ENCODE results near the gene GPR84. TPM values are rescaled to one million over a fixed set of nuclear protein-coding genes. Genes with fewer than 3 reads are reported as not detected.

The GPR84 gene
- total and polyA plus RNA-seq, 2 donors (not counting 3 experiments of a cell fraction or from before 2014, with no cell fraction given) = not detected

GRCh38 chr12:54377007-54377406 is 12.7 kb upstream of the GPR84 start:
- ChIA-PET POLR2A (interaction anchor here (0.5 kb wide), 1 partner anchor 153 kb away, joined by 6 read pairs; no protein-coding TSS in a partner anchor), CTCF (no interaction called here)
- Histone ChIP-seq H3K27ac (ENCODE audit: insufficient read depth, low read depth, low read length) (no peak overlapping the region), H3K4me1 (ENCODE audit: control insufficient read depth, extremely low read depth, insufficient read depth, low read length) (peaks cover 9% of the 10 kb centered on the region), H3K36me3 (ENCODE audit: control insufficient read depth in 2 of 2, extremely low read depth in 1 of 2, insufficient read depth in 2 of 2, low read length in 2 of 2) (no peaks in the 10 kb centered on the region), H2AFZ (ENCODE audit: low read depth, low read length) (no peak overlapping the region), H4K20me1 (replicated peaks; ENCODE audit: control insufficient read depth, extremely low read depth, insufficient read depth, low read length) (no peaks in the 10 kb centered on the region), H3K9me1 (replicated peaks; ENCODE audit: control insufficient read depth, extremely low read depth, insufficient read depth, low read length) (no peaks in the 10 kb centered on the region), H3K9me3 (replicated peaks; ENCODE audit: control insufficient read depth, insufficient read depth, low read length) (no peaks in the 10 kb centered on the region), H3K27me3 (ENCODE audit: control insufficient read depth in 2 of 2, insufficient read depth in 2 of 2, low read length in 2 of 2) (no peaks in the 10 kb centered on the region), H3K9ac (replicated peaks; ENCODE audit: extremely low read depth, insufficient read depth, low read length) (no peak overlapping the region), H3K4me3 (replicated peaks in 1 of 3; ENCODE audit: insufficient read depth in 1 of 3, low read depth in 1 of 3, low read length in 3 of 3) (no peak overlapping the region), H3K4me2 (ENCODE audit: insufficient read depth, low read length) (no peak overlapping the region), H3K79me2 (ENCODE audit: control insufficient read depth, insufficient read depth, low read length) (no peaks in the 10 kb centered on the region)
- TF ChIP-seq CTCF (IDR thresholded peaks at IDR 0.05; ENCODE audit: extremely low read depth in 1 of 2, insufficient read depth in 1 of 2, low read depth in 1 of 2, low read length in 2 of 2) = no peak
- TF ChIP-seq JUN (IDR thresholded peaks at IDR 0.05; ENCODE audit: borderline replicate concordance, insufficient read depth, insufficient read length, low read depth) = no peak
- no peak for TF ChIP-seq FOS (IDR thresholded peaks at IDR 0.05; ENCODE audit: borderline replicate concordance, insufficient read depth, low read length)
- TF ChIP-seq POLR2A (IDR thresholded peaks at IDR 0.05; ENCODE audit: low read depth, low read length) = no peak
- no peak for TF ChIP-seq MAX (IDR thresholded peaks at IDR 0.05; ENCODE audit: insufficient read depth, insufficient read length)
- dilution Hi-C loops (cut with MboI; ENCODE audit: extremely low pct_ligation_motif_present, low sequenced_read_pairs) = no loop called here
- intact Hi-C loops (cut with micrococcal nuclease) = no loop called here
- BruUV-seq (replicated peaks) = no TSS peak
- DNase-seq (ENCODE audit: low read depth, low spot score) (no peak), FAIRE-seq (no peak)

GRCh38 chr12:54376596-54376995 is 12.3 kb upstream of the GPR84 start:
- Histone ChIP-seq H3K27me3 (ENCODE audit: control insufficient read depth in 2 of 2, insufficient read depth in 2 of 2, low read length in 2 of 2) (no peaks in the 10 kb centered on the region), H3K27ac (ENCODE audit: insufficient read depth, low read depth, low read length) (no peak overlapping the region), H4K20me1 (replicated peaks; ENCODE audit: control insufficient read depth, extremely low read depth, insufficient read depth, low read length) (no peaks in the 10 kb centered on the region), H3K9ac (replicated peaks; ENCODE audit: extremely low read depth, insufficient read depth, low read length) (no peak overlapping the region), H3K4me2 (ENCODE audit: insufficient read depth, low read length) (no peak overlapping the region), H3K9me1 (replicated peaks; ENCODE audit: control insufficient read depth, extremely low read depth, insufficient read depth, low read length) (no peaks in the 10 kb centered on the region), H3K79me2 (ENCODE audit: control insufficient read depth, insufficient read depth, low read length) (no peaks in the 10 kb centered on the region), H3K4me3 (replicated peaks in 1 of 3; ENCODE audit: insufficient read depth in 1 of 3, low read depth in 1 of 3, low read length in 3 of 3) (no peak overlapping the region), H3K4me1 (ENCODE audit: control insufficient read depth, extremely low read depth, insufficient read depth, low read length) (peaks cover 13% of the 10 kb centered on the region), H2AFZ (ENCODE audit: low read depth, low read length) (no peak overlapping the region), H3K36me3 (ENCODE audit: control insufficient read depth in 2 of 2, extremely low read depth in 1 of 2, insufficient read depth in 2 of 2, low read length in 2 of 2) (no peaks in the 10 kb centered on the region), H3K9me3 (replicated peaks; ENCODE audit: control insufficient read depth, insufficient read depth, low read length) (no peaks in the 10 kb centered on the region)
- ChIA-PET POLR2A (interaction anchor here (0.5 kb wide), 1 partner anchor 152 kb away, joined by 6 read pairs; no protein-coding TSS in a partner anchor), CTCF (no interaction called here)
- dilution Hi-C loops (cut with MboI; ENCODE audit: extremely low pct_ligation_motif_present, low sequenced_read_pairs) (no loop called here), intact Hi-C loops (cut with micrococcal nuclease) (no loop called here)
- TF ChIP-seq JUN (IDR thresholded peaks at IDR 0.05; ENCODE audit: borderline replicate concordance, insufficient read depth, insufficient read length, low read depth) (no peak), FOS (IDR thresholded peaks at IDR 0.05; ENCODE audit: borderline replicate concordance, insufficient read depth, low read length) (no peak), MAX (IDR thresholded peaks at IDR 0.05; ENCODE audit: insufficient read depth, insufficient read length) (no peak), GATA2 (IDR thresholded peaks at IDR 0.05; ENCODE audit: insufficient read depth, insufficient read length, low read depth, low read length) (no peak), MYC (IDR thresholded peaks at IDR 0.05; ENCODE audit: low read depth, low read length) (no peak), EZH2 (IDR thresholded peaks at IDR 0.05; ENCODE audit: borderline replicate concordance, low read depth, low read length, severe bottlenecking) (no peak), POLR2A (IDR thresholded peaks at IDR 0.05; ENCODE audit: low read depth, low read length) (no peak), POLR2AphosphoS5 (IDR thresholded peaks at IDR 0.05; ENCODE audit: insufficient read depth, low read depth, low read length) (no peak), CTCF (IDR thresholded peaks at IDR 0.05; ENCODE audit: extremely low read depth in 1 of 2, insufficient read depth in 1 of 2, low read depth in 1 of 2, low read length in 2 of 2) (no peak)
- DNase-seq (ENCODE audit: low read depth, low spot score) (no peak), FAIRE-seq (no peak)
- BruUV-seq (replicated peaks) = no TSS peak

All from endothelial cell of umbilical vein (primary cell).